Heart left ventricle (tissue), 16 donors: ENCODE data around the gene C22orf39. TPM values are rescaled to one million over a fixed set of nuclear protein-coding genes. Genes with fewer than 3 reads are reported as not detected.
A peak's percentile ranks its signal among the peaks of the same experiment; 100 is the strongest.

Source experiments
- ATAC-seq, 4 donors: fragments of 200-7000 bp; cut with Tn5 transposase; one replicate each; pipeline ENCODE4 v1.9.1; 2020 to 2022; ENCODE audit warnings: moderate library complexity in 4 of 4, mild to moderate bottlenecking in 3 of 4, moderate number of reproducible peaks in 1 of 4
- DNase-seq, 5 donors: peaks; one replicate each; pipeline ENCODE4 v3.0.0-alpha.2; 2020
- H3K27ac ChIP-seq, 12 donors: fragments of 200-600 bp; sonication (generic) in 4 of 12; one replicate each; pipeline versions ENCODE4 v1.5.0 to v1.8.0; 2016 to 2022; ENCODE audit warnings: mild to moderate bottlenecking in 2 of 12
- H3K27me3 ChIP-seq, 9 donors: fragments of 200-600 bp; sonication (generic) in 2 of 9; one replicate each; pipeline versions ENCODE4 v1.5.1 to v1.8.0; 2016 to 2022; ENCODE audit warnings: mild to moderate bottlenecking in 3 of 9
- H3K36me3 ChIP-seq, 9 donors: fragments of 200-600 bp; sonication (generic) in 2 of 9; one replicate each; pipeline versions ENCODE4 v1.5.0 to v1.8.0; 2018 to 2022; ENCODE audit warnings: mild to moderate bottlenecking in 2 of 9
- H3K4me1 ChIP-seq, 12 donors: fragments of 200-600 bp; sonication (generic) in 4 of 12; one replicate each; pipeline versions ENCODE4 v1.5.0 to v1.8.0; 2016 to 2022; ENCODE audit warnings: mild to moderate bottlenecking in 3 of 12
- H3K4me3 ChIP-seq, 12 donors: fragments of 200-600 bp; sonication (generic) in 4 of 12; one replicate each; pipeline versions ENCODE4 v1.5.0 to v1.8.0; 2017 to 2022; ENCODE audit warnings: mild to moderate bottlenecking in 9 of 12, moderate library complexity in 4 of 12
- H3K9me3 ChIP-seq, 12 donors: fragments of 200-600 bp; sonication (generic) in 4 of 12; one replicate each; pipeline versions ENCODE4 v1.5.0 to v1.8.0; 2016 to 2022; ENCODE audit warnings: mild to moderate bottlenecking in 1 of 12
- POLR2A ChIP-seq, 2 donors: fragments of 450-650 bp; IDR thresholded peaks; one replicate each; pipeline ENCODE4 v1.6.1; 2017; ENCODE audit warnings: antibody characterized with exemption in 2 of 2, mild to moderate bottlenecking in 2 of 2, moderate library complexity in 2 of 2
- WGBS, 4 donors: extraction: QIAGEN DNeasy Blood & Tissue Kit in 2 of 4; methylation state at CpG; one replicate each; pipeline versions ENCODE4 v1.1.5 to v1.1.7; 2013 to 2018; 5-methylcytosine and 5-hydroxymethylcytosine counted together
- intact Hi-C, 10 donors: fragments of 100-400 bp; cut with DNase I; formaldehyde crosslinking; loops; one replicate each; pipeline versions ENCODE4 v1.11.1 to v1.14.2; 2022
- polyA plus RNA-seq, 2 donors: library from polyadenylated mRNA; stranded (reverse); fragments of 200-250 nt; gene quantifications; one replicate each; pipeline ENCODE4 v1.2.3, GENCODE V29; 2013
- total RNA-seq, 9 donors: library from RNA; depleted of rRNA in 2 of 9; stranded (reverse); fragments of >200 nt in 2 of 9; fragmentation: NEBNext Ultra II Directional in 3 of 9; extraction: Animal tissue kit (Norgen Biotek cat#: 25700) in 3 of 9; gene quantifications; one replicate each; pipeline versions ENCODE4 v1.1.0 to v1.2.4, GENCODE V29; 2016 to 2023
- TF ChIP-seq, protein P1 (sequence below), 12 donors: fragments of 200-600 bp; sonication (generic) in 4 of 12; IDR thresholded peaks; one replicate each; pipeline versions ENCODE4 v1.5.0 to v1.8.0; 2018 to 2022; ENCODE audit warnings: antibody characterized with exemption in 12 of 12, mild to moderate bottlenecking in 5 of 12
- donor health status: ischemic (EF 13 %, LVEDD 7.1; RV severe dilation, severe dysfunction).
- donor health status: healthy with polysubstance abuse.
- donor health status: DM: no; HTN: yes; CAD: no.
- donor health status: DM: no; HTN: no; CAD: no.
- donor health status: ischemic (EF 25% LVEDD 6.9; RV normal size, moderate dysfunction).
- donor health status: ischemic (EF 25% LVEDD 5.7; RV mildly dilated, moderate dysfunction).
- donor health status: healthy.
- donor health status: DM: yes; HTN: yes; CAD: no.
- donor health status: ischemic (EF 35%, LVEDD 5.7; RV mildly dilated, moderate dysfunction).
- donor health status: nonischemic (EF 11% LVEDD 7.7; RV severe dilation, severe dysfunction).
- donor health status: DM: yes; HTN: yes; CAD: no.
- donor health status: PGD.
- donor health status: ischemic (EF 29% LVEDD 5.4; RV normal size, mild dysfunction).
- donor health status: nonischemic (EF 23%, LVEDD 6.1; RV moderate dilation, normal function).

C22orf39 gene
- total and polyA plus RNA-seq, 11 donors = 39.1 to 115 (median 53.6) TPM

DNA sequence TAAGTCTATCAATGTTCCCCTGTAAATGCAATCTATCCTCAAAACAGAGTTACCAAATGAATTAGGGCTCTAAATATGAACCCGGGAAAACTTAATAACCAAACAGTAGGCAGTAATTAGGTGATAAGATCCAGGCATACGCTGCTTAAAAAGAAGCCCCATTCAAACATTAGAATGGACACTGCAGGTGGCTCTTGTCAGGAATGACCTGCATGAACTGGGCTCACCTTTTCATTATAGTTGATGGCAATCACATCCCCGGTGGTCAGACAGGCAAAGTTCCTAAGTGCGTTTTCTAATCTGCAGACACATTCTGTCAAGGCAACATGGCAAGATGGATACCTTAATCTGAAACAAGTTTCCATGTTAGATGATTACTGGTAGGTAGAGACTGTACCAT lies 17.5 kb upstream of the C22orf39 start:
- Histone ChIP-seq H3K9me3 (no peaks in the 10 kb centered on the region), H3K27ac (no peak overlapping the region), H3K36me3 (peaks cover 2 to 100% (median 92%) of the 10 kb centered on the region in 9 donors), H3K4me3 (no peak overlapping the region), H3K4me1 (peaks cover 0 to 7% (median 0%) of the 10 kb centered on the region in 12 donors), H3K27me3 (no peaks in the 10 kb centered on the region)
- TF ChIP-seq, protein P1, sequence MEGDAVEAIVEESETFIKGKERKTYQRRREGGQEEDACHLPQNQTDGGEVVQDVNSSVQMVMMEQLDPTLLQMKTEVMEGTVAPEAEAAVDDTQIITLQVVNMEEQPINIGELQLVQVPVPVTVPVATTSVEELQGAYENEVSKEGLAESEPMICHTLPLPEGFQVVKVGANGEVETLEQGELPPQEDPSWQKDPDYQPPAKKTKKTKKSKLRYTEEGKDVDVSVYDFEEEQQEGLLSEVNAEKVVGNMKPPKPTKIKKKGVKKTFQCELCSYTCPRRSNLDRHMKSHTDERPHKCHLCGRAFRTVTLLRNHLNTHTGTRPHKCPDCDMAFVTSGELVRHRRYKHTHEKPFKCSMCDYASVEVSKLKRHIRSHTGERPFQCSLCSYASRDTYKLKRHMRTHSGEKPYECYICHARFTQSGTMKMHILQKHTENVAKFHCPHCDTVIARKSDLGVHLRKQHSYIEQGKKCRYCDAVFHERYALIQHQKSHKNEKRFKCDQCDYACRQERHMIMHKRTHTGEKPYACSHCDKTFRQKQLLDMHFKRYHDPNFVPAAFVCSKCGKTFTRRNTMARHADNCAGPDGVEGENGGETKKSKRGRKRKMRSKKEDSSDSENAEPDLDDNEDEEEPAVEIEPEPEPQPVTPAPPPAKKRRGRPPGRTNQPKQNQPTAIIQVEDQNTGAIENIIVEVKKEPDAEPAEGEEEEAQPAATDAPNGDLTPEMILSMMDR (IDR thresholded peaks at IDR 0.05) = no peak
- no peak for TF ChIP-seq POLR2A (IDR thresholded peaks at IDR 0.05)
- DNase-seq (no peak), ATAC-seq (no peak)
- 90 to 95% (median 92%) methylated on average over 4 of the region's 4 CpGs for WGBS, 4 donors
- intact Hi-C loops = loop anchor here in 1 of 10 donors (10.0 kb wide), 2 partner anchors 80 to 270 kb away; no protein-coding TSS in a partner anchor

DNA sequence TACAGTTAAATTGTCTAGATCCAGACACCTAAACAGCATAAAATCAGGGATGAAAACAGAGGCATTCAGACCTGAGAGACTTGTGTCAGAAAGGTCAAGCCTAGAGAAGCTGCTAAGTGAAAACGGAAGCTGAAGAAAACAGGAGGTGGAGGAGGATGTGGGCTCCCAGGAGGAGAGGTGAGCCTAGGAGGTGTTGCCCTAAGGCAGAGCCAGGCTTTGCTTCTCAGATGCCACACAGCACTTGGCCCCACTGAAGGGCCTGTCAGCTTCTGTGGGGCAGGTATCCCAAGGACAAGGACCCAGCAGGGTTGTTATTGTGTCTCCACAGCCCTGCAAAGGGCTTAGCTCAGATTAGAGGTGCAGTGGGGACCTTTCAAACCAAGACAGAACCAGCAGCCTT lies 17.0 kb upstream of the C22orf39 start:
- Histone ChIP-seq H3K36me3 (peaks cover 2 to 100% (median 92%) of the 10 kb centered on the region in 9 donors), H3K4me3 (no peak overlapping the region), H3K9me3 (no peaks in the 10 kb centered on the region), H3K4me1 (peaks cover 0 to 7% (median 0%) of the 10 kb centered on the region in 12 donors), H3K27me3 (no peaks in the 10 kb centered on the region), H3K27ac (no peak overlapping the region)
- WGBS, 4 donors = 58 to 79% (median 65%) methylated on average over 1 of the region's 1 CpG
- no peak for TF ChIP-seq POLR2A (IDR thresholded peaks at IDR 0.05)
- TF ChIP-seq, protein P1 (IDR thresholded peaks at IDR 0.05) = no peak
- intact Hi-C loops = loop anchor here in 1 of 10 donors (10.0 kb wide), 2 partner anchors 80 to 270 kb away; no protein-coding TSS in a partner anchor
- no peak for ATAC-seq
- no peak for DNase-seq

DNA sequence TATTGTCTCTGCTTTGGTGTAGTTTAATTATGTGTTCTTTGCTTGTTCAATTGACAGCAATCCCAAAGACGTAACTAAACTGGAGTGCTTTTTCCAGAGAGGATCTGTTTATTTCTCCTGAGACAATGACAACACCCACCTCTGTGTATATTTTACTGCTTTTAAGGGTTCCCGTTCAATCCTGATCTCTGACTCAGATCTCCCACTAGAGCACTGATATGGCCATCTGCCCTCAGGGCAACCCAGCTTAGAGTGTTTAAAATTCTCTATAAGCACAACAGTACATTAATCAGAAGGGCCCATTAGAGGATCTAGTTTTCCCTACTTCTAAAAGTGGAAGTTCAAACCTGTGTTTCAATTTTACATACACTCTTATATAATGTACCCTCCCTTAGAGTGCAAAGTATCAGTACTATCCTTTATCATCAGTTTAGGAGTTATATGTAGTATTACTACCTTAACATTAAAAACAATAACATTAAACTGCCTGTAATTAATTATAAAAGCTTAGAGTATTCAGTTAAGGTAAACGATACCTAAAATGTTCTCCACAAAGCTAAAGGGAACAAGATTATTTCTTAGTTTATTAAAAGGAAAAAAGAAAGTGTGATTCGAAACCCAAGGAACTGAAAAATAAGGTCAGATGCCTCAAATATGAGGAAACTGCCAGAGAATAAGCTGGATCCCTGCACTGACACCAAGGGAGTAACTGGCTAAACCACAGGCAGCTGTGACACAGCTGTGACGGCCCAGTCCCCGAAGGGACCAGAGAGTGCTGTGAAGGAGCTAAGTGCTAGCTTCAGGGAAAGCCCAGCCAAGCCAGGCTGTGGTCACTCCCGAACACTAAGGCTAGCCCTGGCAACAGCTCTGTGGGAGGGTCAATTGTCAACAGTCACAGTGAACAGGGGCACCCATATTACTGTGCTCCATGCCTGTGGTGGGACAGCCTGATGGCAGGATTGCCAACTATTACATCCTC lies 16.3 kb upstream of the C22orf39 start:
- Histone ChIP-seq H3K27me3 (no peaks in the 10 kb centered on the region), H3K4me1 (peaks cover 0 to 7% (median 0%) of the 10 kb centered on the region in 12 donors), H3K36me3 (peaks cover 2 to 100% (median 92%) of the 10 kb centered on the region in 9 donors), H3K9me3 (no peaks in the 10 kb centered on the region), H3K4me3 (no peak overlapping the region), H3K27ac (peak overlapping the region in 1 of 12 donors; percentile 17)
- TF ChIP-seq POLR2A (IDR thresholded peaks at IDR 0.05) = no peak
- TF ChIP-seq, protein P1 (IDR thresholded peaks at IDR 0.05) = no peak
- ATAC-seq = peak; percentile 53 to 83 (median 72)
- peak in 2 of 5 donors; percentile 55 to 77 for DNase-seq
- intact Hi-C loops = loop anchor here in 1 of 10 donors (10.0 kb wide), 2 partner anchors 79 to 269 kb away; no protein-coding TSS in a partner anchor
- 65 to 77% (median 74%) methylated on average over 7 of the region's 7 CpGs for WGBS, 4 donors

DNA sequence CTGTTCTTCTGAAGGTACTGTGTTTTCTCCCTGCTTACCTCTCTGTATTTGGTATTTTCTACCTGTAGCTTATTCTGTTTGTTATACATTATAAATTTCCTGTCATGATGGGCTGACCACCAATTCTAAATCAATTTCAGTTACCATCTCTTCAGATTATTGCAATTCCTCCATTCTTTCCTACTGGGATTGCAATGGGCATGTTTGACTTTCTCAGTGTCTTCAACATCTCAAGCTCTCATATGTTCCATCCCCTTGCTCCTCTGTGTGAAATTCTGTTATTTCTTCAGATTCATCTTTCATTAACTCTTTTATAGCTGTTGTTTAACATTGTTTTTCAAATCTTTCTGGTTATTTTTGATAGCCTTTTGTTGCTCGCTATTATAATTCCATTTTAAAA lies 15.5 kb upstream of the C22orf39 start:
- TF ChIP-seq, protein P1 (IDR thresholded peaks at IDR 0.05) = no peak
- TF ChIP-seq POLR2A (IDR thresholded peaks at IDR 0.05) = no peak
- no peak overlapping the region for H3K4me3 ChIP-seq
- no peaks in the 10 kb centered on the region for H3K9me3 ChIP-seq
- 92 to 96% (median 93%) methylated on average over 1 of the region's 1 CpG for WGBS, 4 donors
- intact Hi-C loops = loop anchor here in 1 of 10 donors (10.0 kb wide), 2 partner anchors 78 to 268 kb away; no protein-coding TSS in a partner anchor
- H3K27ac ChIP-seq = no peak overlapping the region
- peaks cover 0 to 7% (median 0%) of the 10 kb centered on the region in 12 donors for H3K4me1 ChIP-seq
- H3K27me3 ChIP-seq = no peaks in the 10 kb centered on the region
- H3K36me3 ChIP-seq = peaks cover 2 to 100% (median 92%) of the 10 kb centered on the region in 9 donors
- no peak for DNase-seq
- ATAC-seq = no peak
